ENCODE measurements around the gene ACP4. TPM values are rescaled to one million over a fixed set of nuclear protein-coding genes. Genes with fewer than 3 reads are reported as not detected.
"Not testable (repeated sequence)": the region's sequence is repeated elsewhere in the genome, so short reads cannot be mapped to it uniquely, and the experiment has no call there.

The ACP4 gene
- not detected for total RNA-seq

GRCh38 chr19:50790396-50790795 is at the start of gene ACP4:
Gene ACP4 (plus strand): TSS chr19:50790415. CDS start chr19:50790415, 0 bp downstream.
- DNase-seq: no peak

DNA sequence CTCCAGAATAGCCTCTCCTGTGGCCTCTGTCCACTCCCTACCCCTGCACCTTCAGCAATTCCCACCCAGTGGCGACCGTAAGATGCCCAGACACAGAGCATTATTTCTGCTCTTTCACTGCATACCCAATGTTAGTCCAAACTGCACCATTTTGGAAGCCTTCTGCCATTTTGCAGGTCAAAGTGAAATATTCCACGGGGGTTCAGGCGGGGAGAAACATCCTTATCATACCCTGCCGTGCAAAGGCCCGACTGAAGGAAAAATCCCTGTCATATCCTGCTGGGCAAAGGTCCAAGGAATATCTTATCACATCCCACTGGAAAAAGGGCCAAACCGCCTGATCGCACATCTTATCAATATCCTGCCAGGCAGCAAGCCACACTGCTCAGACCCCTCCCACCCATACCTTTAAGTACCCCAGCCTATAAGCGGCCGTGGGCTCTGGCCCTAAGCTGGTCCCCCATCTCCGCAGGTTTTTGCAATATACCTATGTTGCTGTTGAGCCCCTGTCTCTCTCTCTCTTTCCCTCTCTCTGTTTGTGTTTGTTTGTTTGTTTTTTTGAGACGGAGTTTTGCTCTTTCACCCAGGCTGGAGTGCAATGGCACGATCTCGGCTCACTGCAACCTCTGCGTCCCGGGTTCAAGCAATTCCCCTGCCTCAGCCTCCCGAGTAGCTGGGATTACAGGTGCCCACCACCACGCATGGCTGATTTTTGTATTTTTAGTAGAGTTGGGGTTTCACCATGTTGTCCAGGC is 48.9 kb upstream of the ACP4 start:
- no peak for DNase-seq

- DNase-seq: no peak
These were observed 46.7 kb upstream of the ACP4 start for GRCh38 chr19:50743537-50743936.

DNA sequence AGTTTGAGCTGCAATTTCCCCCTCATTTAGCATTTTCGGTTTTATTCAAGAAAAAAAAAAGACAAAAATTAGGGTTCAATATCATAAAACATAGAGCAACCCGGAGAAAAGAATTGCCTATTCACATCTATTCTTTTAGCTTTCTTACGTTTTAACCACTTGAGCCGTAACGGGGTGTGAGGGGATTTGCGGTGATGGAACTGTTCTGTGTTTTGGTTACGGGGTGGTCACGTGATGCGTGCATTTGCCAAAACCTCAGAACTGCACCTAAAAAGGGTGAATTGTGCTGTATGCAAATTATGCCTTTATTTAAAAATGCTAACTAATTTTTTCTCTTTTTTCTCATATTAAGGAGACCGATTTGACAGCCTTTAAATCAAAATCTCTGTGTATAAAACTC is 45.0 kb upstream of the ACP4 start:
- no peak for DNase-seq

GRCh38 chr19:50747141-50747540 is 43.1 kb upstream of the ACP4 start:
- DNase-seq: not testable (repeated sequence)

- DNase-seq: no peak
These were observed 40.7 kb upstream of the ACP4 start for GRCh38 chr19:50749490-50749889.

DNA sequence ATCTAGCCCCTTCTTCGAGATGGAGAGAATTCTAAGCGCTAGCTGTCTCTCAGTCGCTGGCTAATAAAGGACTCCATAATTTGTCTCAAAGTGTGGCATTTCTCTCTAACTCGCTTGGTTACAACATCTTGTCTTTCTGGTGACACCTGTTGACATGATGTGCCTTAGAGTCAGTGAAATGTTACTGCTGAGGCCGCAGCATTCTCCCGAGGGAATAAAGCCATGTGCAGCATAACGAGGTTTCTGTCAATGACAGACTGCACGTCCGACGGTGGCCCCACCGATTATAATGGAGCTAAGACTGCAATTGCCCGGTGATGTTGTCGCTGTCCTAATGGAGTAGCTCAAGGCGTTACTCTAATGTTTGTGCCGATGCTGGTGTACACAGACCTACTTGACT is 40.2 kb upstream of the ACP4 start:
- DNase-seq: no peak

DNA sequence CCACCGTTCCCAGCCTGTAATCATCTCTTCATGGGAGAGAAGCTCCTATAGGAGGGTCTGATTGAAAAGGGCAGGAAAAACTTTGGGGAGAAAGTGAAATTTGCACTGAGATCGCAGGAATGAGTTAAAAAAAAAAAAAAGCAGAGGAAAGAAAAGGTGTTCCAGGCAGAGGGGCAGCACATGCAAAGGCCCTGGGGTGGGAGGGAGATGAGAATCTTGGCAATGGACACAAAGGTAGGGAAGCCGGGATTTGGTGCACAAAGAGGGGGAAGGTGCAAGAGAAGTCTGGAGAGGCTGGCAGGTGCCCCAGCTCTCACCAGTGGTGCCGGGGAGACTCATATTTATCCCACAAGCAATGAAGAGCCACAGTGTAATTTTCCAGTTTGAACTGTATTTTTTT is 36.3 kb upstream of the ACP4 start:
- DNase-seq: no peak

- DNase-seq: not testable (repeated sequence)
These were observed 34.0 kb upstream of the ACP4 start for GRCh38 chr19:50756244-50756643.

DNA sequence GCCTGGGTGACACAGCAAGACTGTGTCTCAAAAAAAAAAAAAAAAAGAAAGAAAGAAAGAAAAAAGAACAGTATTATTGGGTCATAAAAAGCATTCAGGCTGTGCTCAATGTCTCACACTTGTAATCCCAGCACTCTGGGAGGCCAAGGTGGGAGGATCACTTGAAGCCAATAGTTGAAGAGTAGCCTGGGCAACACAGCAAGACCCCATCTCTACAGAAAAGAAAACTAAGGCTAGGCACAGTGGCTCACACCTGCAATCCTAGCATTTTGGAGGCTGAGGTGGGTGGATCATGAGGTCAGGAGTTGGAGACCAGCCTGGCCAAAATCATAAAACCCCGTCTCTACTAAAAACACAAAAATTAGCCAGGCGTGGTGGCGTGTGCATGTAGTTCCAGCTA is 32.6 kb upstream of the ACP4 start:
- not testable (repeated sequence) for DNase-seq

DNA sequence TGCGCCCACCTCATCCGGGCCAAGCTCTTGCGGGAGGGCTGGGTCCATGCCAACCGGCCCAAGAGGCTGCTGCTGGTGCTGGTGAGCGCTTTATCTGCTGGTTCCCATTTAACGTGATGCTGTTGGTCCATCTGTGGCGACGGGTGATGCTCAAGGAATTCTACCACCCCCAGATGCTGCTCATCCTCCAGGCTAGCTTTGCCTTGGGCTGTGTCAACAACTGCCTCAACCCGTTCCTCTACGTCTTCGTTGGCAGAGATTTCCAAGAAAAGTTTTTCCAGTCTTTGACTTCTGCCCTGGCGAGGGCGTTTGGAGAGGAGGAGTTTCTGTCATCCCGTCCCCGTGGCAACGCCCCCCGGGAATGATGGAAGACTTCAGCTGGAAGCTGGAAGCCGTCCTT is 31.1 kb upstream of the ACP4 start:
- not testable (repeated sequence) for DNase-seq

DNA sequence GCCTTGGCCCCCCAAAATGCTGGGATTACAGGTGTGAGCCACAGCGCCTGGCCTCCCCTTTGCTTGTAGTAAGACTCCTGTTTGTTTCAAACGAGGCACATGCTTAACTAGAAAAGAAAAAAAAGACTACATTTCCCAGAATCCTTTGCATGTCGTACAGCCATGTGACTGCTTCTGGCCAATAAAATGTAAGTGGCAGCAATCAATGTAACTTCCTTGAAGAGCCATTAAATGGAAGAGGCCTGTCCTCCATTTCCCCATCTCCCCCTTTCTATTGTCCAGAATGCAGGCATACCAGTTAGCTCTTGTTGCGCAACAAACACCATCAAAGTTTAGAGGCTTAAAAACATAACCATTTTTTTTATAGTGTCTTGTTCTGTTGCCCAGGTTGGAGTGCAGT is 30.3 kb upstream of the ACP4 start:
- no peak for DNase-seq

DNA sequence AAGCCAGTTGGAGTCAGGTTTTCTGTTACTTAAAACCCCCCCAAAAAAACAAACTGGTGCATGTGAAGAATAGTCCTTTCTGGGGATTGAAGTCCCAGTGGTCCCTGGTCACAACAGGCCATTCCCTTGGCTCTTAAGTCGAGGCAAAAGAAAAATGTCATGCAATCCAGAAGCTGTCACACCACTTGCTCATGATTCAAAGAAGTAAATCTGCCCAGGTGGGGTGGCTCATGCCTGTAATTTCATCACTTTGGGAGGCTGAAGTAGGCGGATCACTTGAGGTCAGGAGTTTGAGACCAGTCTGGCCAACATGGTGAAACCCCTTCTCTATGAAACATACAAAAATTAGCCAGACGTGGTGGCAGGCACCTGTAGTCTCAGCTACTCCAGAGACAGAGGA is 28.7 kb upstream of the ACP4 start:
- not testable (repeated sequence) for DNase-seq

- not testable (repeated sequence) for DNase-seq
These were observed 26.7 kb upstream of the ACP4 start for GRCh38 chr19:50763521-50763920.

DNA sequence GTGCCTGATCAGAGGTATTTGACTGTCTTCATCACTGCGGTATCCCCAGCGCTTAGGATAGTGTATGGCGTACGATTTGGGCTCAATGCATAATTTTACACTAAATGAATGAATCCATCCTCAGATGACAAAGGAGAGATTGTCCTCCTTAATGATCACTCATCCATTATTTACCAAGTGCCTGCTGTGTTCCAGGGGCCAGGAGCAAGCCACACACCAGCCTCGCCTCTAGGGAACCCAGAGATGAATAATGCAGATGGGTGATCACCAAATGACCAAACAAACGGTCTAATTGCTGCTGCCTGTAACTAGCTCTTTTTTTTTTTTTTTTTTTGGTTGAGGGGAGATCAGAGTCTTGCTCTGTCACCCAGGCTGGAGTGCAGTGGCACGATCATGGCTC is 25.8 kb upstream of the ACP4 start:
- no peak for DNase-seq

DNA sequence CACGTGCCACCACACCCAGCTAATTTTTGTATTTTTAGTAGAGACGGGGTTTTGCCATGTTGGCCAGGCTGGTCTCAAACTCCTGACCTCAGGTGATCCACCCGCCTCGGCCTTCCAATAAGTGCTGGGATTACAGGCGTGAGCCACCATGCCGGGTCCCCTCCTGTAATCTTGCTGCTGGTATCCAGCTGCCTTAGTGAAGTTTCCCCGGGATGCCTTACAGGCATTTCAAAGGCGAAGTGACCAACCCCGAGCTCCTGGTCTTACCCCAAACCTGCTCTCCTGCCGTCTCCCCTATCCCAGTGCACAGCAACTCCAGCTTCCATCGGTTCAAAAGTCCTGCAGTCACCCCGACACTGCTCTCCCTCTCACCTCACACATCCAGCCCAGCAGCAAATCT is 23.5 kb upstream of the ACP4 start:
- DNase-seq: not testable (repeated sequence)

- DNase-seq: not testable (repeated sequence)
These were observed 23.0 kb upstream of the ACP4 start for GRCh38 chr19:50767263-50767662.

DNA sequence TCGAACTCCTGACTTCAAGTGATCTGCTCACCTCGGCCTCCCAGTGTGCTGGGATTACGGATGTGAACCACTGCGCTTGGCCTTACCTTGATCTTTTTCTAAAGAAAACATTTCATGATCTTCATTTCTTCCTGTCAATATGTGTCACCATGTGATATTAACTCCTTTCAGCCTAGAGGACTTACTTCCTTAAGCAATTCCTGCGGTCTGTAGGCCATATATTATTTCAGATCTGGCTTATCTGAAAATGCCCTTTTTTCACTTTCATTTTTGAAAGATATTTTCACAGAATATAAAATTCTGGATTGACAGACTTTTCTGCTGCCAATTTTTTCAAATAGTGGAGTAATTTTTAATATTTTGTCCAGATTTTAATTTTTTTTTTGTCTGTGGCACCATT is 21.9 kb upstream of the ACP4 start:
- DNase-seq: no peak

- DNase-seq: not testable (repeated sequence)
These were observed 20.1 kb upstream of the ACP4 start, which contains the start of gene GPR32 for GRCh38 chr19:50770164-50770563. Gene GPR32 (plus strand): TSS chr19:50770464. CDS start chr19:50770601, 137 bp downstream.

DNA sequence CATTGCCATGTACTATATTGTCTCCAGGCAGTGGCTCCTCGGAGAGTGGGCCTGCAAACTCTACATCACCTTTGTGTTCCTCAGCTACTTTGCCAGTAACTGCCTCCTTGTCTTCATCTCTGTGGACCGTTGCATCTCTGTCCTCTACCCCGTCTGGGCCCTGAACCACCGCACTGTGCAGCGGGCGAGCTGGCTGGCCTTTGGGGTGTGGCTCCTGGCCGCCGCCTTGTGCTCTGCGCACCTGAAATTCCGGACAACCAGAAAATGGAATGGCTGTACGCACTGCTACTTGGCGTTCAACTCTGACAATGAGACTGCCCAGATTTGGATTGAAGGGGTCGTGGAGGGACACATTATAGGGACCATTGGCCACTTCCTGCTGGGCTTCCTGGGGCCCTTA is 19.3 kb upstream of the ACP4 start:
- no peak for DNase-seq

DNA sequence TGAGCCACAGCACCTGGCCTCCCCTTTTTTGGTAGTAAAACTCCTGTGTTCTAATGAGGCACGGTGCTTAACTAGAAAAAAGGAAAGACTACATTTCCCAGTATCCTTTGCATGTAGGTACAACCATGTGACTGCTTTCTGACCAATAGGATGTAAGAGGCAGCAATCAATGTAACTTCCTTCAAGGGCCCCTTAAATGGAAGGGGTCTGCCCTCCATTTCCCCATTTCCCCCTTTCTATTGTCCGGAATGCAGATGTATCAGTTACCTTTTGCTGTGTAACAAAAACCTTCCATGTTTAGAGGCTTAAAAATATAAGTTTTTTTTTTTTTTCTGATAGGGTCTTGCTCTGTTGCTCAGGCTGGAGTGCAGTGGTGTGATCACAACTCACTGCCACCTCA is 17.7 kb upstream of the ACP4 start:
- no peak for DNase-seq

- not testable (repeated sequence) for DNase-seq
These were observed 17.3 kb upstream of the ACP4 start for GRCh38 chr19:50772912-50773311.

DNA sequence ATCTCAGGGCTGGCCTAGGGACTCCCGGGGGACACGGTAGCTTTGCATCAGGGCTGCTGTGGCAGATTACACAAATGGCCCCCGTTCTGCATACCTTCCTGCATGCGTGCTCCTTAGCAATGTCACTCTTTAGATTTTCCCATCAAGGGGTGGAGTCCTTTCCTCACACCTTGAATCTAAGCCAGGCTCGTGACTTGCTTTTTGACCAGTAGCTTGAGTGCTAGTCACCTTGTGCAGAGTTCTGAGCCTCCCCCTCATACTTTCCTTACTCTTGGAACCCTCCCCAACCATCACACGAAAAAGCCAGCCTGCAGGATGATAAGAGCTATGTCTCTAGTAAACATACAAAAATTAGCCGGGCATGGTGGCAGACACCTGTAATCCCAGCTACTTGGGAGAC is 16.8 kb upstream of the ACP4 start:
- not testable (repeated sequence) for DNase-seq

DNA sequence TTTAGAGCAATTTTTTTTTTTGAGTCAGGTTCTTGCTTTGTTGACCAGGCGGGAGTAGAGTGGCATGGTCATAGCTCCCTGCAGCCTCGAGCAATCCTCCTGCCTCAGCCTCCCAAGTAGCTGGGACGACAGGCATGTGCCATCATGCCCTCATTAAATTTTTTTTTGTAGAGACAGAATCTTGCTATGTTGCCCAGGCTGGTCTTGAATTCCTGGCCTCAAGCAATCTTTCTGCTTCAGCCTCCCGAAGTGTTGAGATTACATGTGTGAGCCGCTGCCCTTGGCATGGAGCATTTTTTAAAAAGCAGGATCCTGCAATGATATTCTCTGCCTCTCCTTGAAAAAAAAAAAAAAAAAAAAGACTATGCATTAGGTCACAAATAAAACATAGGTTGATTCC is 14.1 kb upstream of the ACP4 start:
- no peak for DNase-seq

GRCh38 chr19:50777261-50777660 is 13.0 kb upstream of the ACP4 start:
- DNase-seq: no peak
